ENCODE results near the gene ALDH5A1.

ALDH5A1 gene

GRCh38 chr6:24448828-24449525 is 45.8 kb upstream of the ALDH5A1 start:
- H3K36me3 ChIP-seq (ENCODE audit: low read depth), result no peaks in the 10 kb centered on the region
- H3K4me1 ChIP-seq (ENCODE audit: insufficient read depth, poor library complexity, severe bottlenecking), result no peaks in the 10 kb centered on the region
- no peak overlapping the region for H3K27ac ChIP-seq (ENCODE audit: poor library complexity, severe bottlenecking)
- DNase-seq (ENCODE audit: low spot score) (no peak), ATAC-seq (ENCODE audit: low read depth) (no peak)
- no peaks in the 10 kb centered on the region for H3K27me3 ChIP-seq (ENCODE audit: insufficient read depth, poor library complexity, severe bottlenecking)
- no peak for TF ChIP-seq CTCF (IDR thresholded peaks at IDR 0.05; ENCODE audit: poor library complexity, severe bottlenecking)
- no peak overlapping the region for H3K4me3 ChIP-seq (ENCODE audit: severe bottlenecking)
- H3K9me3 ChIP-seq (ENCODE audit: severe bottlenecking), result no peaks in the 10 kb centered on the region

GRCh38 chr6:24451581-24452388 is 43.0 kb upstream of the ALDH5A1 start:
- H3K27me3 ChIP-seq (ENCODE audit: insufficient read depth, poor library complexity, severe bottlenecking), result no peaks in the 10 kb centered on the region
- no peak overlapping the region for H3K4me3 ChIP-seq (ENCODE audit: severe bottlenecking)
- ATAC-seq (ENCODE audit: low read depth), result no peak
- no peaks in the 10 kb centered on the region for H3K36me3 ChIP-seq (ENCODE audit: low read depth)
- no peak overlapping the region for H3K27ac ChIP-seq (ENCODE audit: poor library complexity, severe bottlenecking)
- no peak for TF ChIP-seq CTCF (IDR thresholded peaks at IDR 0.05; ENCODE audit: poor library complexity, severe bottlenecking)
- DNase-seq (ENCODE audit: low spot score), result no peak
- no peaks in the 10 kb centered on the region for H3K9me3 ChIP-seq (ENCODE audit: severe bottlenecking)
- H3K4me1 ChIP-seq (ENCODE audit: insufficient read depth, poor library complexity, severe bottlenecking), result no peaks in the 10 kb centered on the region

- no peak for TF ChIP-seq CTCF (IDR thresholded peaks at IDR 0.05; ENCODE audit: poor library complexity, severe bottlenecking)
- no peaks in the 10 kb centered on the region for H3K27me3 ChIP-seq (ENCODE audit: insufficient read depth, poor library complexity, severe bottlenecking)
- no peak for DNase-seq (ENCODE audit: low spot score)
- no peak for ATAC-seq (ENCODE audit: low read depth)
- no peaks in the 10 kb centered on the region for H3K9me3 ChIP-seq (ENCODE audit: severe bottlenecking)
- H3K36me3 ChIP-seq (ENCODE audit: low read depth), result no peaks in the 10 kb centered on the region
- H3K4me3 ChIP-seq (ENCODE audit: severe bottlenecking), result no peak overlapping the region
- H3K4me1 ChIP-seq (ENCODE audit: insufficient read depth, poor library complexity, severe bottlenecking), result no peaks in the 10 kb centered on the region
- H3K27ac ChIP-seq (ENCODE audit: poor library complexity, severe bottlenecking), result no peak overlapping the region
Measured at GRCh38 chr6:24453921-24454320, 40.8 kb upstream of the ALDH5A1 start.

- DNase-seq (ENCODE audit: low spot score), result no peak
- Histone ChIP-seq H3K27me3 (ENCODE audit: insufficient read depth, poor library complexity, severe bottlenecking) (no peaks in the 10 kb centered on the region), H3K4me1 (ENCODE audit: insufficient read depth, poor library complexity, severe bottlenecking) (no peaks in the 10 kb centered on the region), H3K9me3 (ENCODE audit: severe bottlenecking) (no peaks in the 10 kb centered on the region), H3K4me3 (ENCODE audit: severe bottlenecking) (no peak overlapping the region), H3K36me3 (ENCODE audit: low read depth) (no peaks in the 10 kb centered on the region), H3K27ac (ENCODE audit: poor library complexity, severe bottlenecking) (no peak overlapping the region)
- no peak for ATAC-seq (ENCODE audit: low read depth)
- TF ChIP-seq CTCF (IDR thresholded peaks at IDR 0.05; ENCODE audit: poor library complexity, severe bottlenecking), result no peak
Measured at GRCh38 chr6:24454452-24454851, 40.3 kb upstream of the ALDH5A1 start.

GRCh38 chr6:24455061-24455460 is 39.7 kb upstream of the ALDH5A1 start:
- H3K9me3 ChIP-seq (ENCODE audit: severe bottlenecking), result no peaks in the 10 kb centered on the region
- H3K4me1 ChIP-seq (ENCODE audit: insufficient read depth, poor library complexity, severe bottlenecking), result no peaks in the 10 kb centered on the region
- no peak for DNase-seq (ENCODE audit: low spot score)
- ATAC-seq (ENCODE audit: low read depth), result no peak
- no peaks in the 10 kb centered on the region for H3K36me3 ChIP-seq (ENCODE audit: low read depth)
- no peak overlapping the region for H3K27ac ChIP-seq (ENCODE audit: poor library complexity, severe bottlenecking)
- no peaks in the 10 kb centered on the region for H3K27me3 ChIP-seq (ENCODE audit: insufficient read depth, poor library complexity, severe bottlenecking)
- no peak for TF ChIP-seq CTCF (IDR thresholded peaks at IDR 0.05; ENCODE audit: poor library complexity, severe bottlenecking)
- no peak overlapping the region for H3K4me3 ChIP-seq (ENCODE audit: severe bottlenecking)
